B cell (primary cell): ENCODE data around the gene GPAT3.

Experiments used
- EZH2 ChIP-seq: IDR thresholded peaks from 2 replicates; pipeline ENCODE4 v1.6.1; 2012; ENCODE audit warnings: borderline replicate concordance, low read depth, mild to moderate bottlenecking, moderate library complexity, low read length; ENCODE audit not compliant: insufficient read depth, poor library complexity, severe bottlenecking
- TF ChIP-seq, protein P1 (sequence below): fragments of 200-600 bp; IDR thresholded peaks from one replicate; pipeline ENCODE4 v1.8.0; 2022; ENCODE audit warnings: antibody characterized with exemption, mild to moderate bottlenecking

DNA sequence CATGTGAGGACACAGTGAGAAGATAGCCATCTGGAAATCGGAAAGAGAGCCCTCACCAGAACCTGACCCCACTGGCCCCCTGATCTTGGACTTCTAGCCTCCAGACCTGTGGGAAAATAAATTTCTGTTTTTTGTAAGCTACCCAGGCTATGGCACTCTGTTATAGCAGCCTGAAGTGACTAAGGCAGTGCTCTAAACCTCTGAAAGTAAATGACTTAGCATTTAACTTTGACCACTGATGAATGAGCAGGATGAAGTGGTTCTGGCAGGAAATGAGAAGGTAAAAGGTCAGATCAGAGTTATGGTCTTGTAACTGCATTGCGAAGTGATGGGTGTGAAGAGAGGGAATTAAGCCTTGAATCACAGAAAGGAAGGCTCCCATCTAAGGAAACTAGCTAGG is 17.0 kb downstream of the GPAT3 start:
- TF ChIP-seq, protein P1, sequence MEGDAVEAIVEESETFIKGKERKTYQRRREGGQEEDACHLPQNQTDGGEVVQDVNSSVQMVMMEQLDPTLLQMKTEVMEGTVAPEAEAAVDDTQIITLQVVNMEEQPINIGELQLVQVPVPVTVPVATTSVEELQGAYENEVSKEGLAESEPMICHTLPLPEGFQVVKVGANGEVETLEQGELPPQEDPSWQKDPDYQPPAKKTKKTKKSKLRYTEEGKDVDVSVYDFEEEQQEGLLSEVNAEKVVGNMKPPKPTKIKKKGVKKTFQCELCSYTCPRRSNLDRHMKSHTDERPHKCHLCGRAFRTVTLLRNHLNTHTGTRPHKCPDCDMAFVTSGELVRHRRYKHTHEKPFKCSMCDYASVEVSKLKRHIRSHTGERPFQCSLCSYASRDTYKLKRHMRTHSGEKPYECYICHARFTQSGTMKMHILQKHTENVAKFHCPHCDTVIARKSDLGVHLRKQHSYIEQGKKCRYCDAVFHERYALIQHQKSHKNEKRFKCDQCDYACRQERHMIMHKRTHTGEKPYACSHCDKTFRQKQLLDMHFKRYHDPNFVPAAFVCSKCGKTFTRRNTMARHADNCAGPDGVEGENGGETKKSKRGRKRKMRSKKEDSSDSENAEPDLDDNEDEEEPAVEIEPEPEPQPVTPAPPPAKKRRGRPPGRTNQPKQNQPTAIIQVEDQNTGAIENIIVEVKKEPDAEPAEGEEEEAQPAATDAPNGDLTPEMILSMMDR, result no peak
- no peak for TF ChIP-seq EZH2
